Stimulated activated CD4-positive, alpha-beta T cell treated with anti-CD3 and anti-CD28 coated beads, Interleukin-2, amount 100 ng/mL, for 48 hours (primary cell): ENCODE data around the gene MINDY4.
"Not testable (repeated sequence)": the region's sequence is repeated elsewhere in the genome, so short reads cannot be mapped to it uniquely, and the experiment has no call there.

Source experiments
- DNase-seq, 2 donors: peaks; one replicate each; pipeline ENCODE4 v3.0.0-alpha.2; 2020

Gene MINDY4

GRCh38 chr7:30805931-30806330 is 34.7 kb downstream of the MINDY4 start:
- no peak for DNase-seq

- not testable (repeated sequence) for DNase-seq
These were observed 36.3 kb downstream of the MINDY4 start for GRCh38 chr7:30807477-30807876.

GRCh38 chr7:30807941-30808340 is 36.7 kb downstream of the MINDY4 start:
- DNase-seq, result not testable (repeated sequence)

GRCh38 chr7:30810986-30811385 is 39.8 kb downstream of the MINDY4 start:
- no peak for DNase-seq

- DNase-seq, result no peak
These were observed 41.5 kb downstream of the MINDY4 start for GRCh38 chr7:30812676-30813075.

GRCh38 chr7:30813466-30813865 is 42.2 kb downstream of the MINDY4 start:
- DNase-seq, result no peak

GRCh38 chr7:30814700-30815387 is 43.6 kb downstream of the MINDY4 start:
- no peak for DNase-seq

- no peak for DNase-seq
These were observed 44.2 kb downstream of the MINDY4 start for GRCh38 chr7:30815388-30815854.

GRCh38 chr7:30815951-30816644 is 44.9 kb downstream of the MINDY4 start:
- no peak for DNase-seq

- DNase-seq, result no peak
These were observed 45.6 kb downstream of the MINDY4 start for GRCh38 chr7:30816645-30817370.

GRCh38 chr7:30817371-30817767 is 46.2 kb downstream of the MINDY4 start:
- no peak for DNase-seq

- DNase-seq, result no peak
These were observed 53.9 kb downstream of the MINDY4 start for GRCh38 chr7:30824821-30825720.

- DNase-seq, result no peak
These were observed 55.0 kb downstream of the MINDY4 start for GRCh38 chr7:30826181-30826580.

- DNase-seq, result no peak
These were observed 57.4 kb downstream of the MINDY4 start for GRCh38 chr7:30828591-30828990.

- no peak for DNase-seq
These were observed 58.3 kb downstream of the MINDY4 start for GRCh38 chr7:30829471-30829870.

- DNase-seq, result no peak
These were observed 60.0 kb downstream of the MINDY4 start for GRCh38 chr7:30831227-30831626.

GRCh38 chr7:30831936-30832335 is 60.7 kb downstream of the MINDY4 start:
- no peak for DNase-seq

- not testable (repeated sequence) for DNase-seq
These were observed 62.9 kb downstream of the MINDY4 start for GRCh38 chr7:30834017-30834674.

GRCh38 chr7:30835396-30835915 is 64.2 kb downstream of the MINDY4 start:
- DNase-seq, result no peak

- DNase-seq, result no peak
These were observed 65.8 kb downstream of the MINDY4 start for GRCh38 chr7:30836991-30837390.

- no peak for DNase-seq
These were observed 66.4 kb downstream of the MINDY4 start for GRCh38 chr7:30837581-30837980.

- no peak for DNase-seq
These were observed 66.8 kb downstream of the MINDY4 start for GRCh38 chr7:30838008-30838407.
